ENCODE data around the gene CD79A. TPM values are rescaled to one million over a fixed set of nuclear protein-coding genes. Genes with fewer than 3 reads are reported as not detected.

The CD79A gene
- total and polyA plus RNA-seq, 5 donors, result 0.09 to 0.58 (median 0.37) TPM; not detected in 2

DNA sequence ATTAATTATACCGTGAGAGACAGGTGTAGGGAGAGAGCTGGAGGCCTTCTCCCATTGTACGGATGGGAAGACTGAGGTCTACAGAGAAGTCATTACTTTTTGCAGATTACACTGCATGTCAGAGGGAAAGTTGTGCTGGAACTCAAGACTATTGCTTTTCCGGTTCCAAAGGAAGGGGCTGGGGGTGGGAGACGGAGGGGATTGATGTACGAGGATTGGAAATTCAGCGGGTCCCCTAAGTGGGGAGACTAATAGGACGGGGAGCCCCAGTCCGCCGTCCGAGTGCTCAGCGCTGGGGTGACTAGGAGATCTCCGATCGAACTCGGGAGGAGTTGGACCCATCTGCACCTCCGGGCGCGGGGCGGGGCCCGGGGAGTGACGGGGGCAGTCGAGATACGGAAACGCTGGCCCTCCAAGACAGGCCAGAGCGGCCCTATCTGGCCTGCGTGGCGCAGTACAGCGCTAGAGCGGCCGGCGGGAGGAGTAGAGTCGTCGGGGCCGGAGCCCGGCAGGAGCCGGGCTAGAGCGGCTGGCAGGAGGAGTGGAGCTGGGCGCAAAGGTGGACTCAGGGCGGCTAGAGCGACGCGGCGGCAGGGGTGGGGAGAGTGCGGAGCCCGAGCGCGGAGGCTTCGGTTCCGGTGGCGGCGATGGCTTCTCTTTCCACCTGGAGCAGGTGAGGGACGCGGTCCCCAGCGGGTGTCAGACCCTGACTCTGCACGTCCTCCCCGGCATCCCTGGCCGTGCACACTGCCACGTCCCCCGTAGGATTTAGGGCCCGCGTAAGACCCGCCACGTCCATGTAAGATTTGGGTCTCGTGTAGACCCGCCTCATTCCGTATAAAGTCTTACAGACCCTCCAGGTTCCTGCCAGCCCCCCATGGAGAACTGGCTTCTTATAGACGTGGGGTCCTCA lies 7.0 kb downstream of the CD79A start:
- Histone ChIP-seq H3K4me1 (ENCODE audit: control insufficient read depth, insufficient read depth, low read length) (no peaks in the 10 kb centered on the region), H3K9me3 (ENCODE audit: control insufficient read depth, low read length) (no peaks in the 10 kb centered on the region), H3K4me3 (ENCODE audit: low read length) (peak overlapping the region; percentile 85), H3K27ac (ENCODE audit: low read length) (peak overlapping the region; percentile 46), H3K27me3 (ENCODE audit: control insufficient read depth, insufficient read depth) (no peaks in the 10 kb centered on the region)
- peak; percentile 96 to 98 (median 98) for DNase-seq
- intact Hi-C loops (cut with DNase I), result loop anchor here in 1 of 4 donors (10.0 kb wide), 1 partner anchor 51 kb away; no protein-coding TSS in a partner anchor
- WGBS, result under 1% methylated on average over 66 of the region's 66 CpGs
- peak; percentile 96 to 97 for ATAC-seq

- no peak overlapping the region for H3K4me3 ChIP-seq (ENCODE audit: low read length)
- WGBS, result 60% methylated on average over 13 of the region's 13 CpGs
- no peaks in the 10 kb centered on the region for H3K4me1 ChIP-seq (ENCODE audit: control insufficient read depth, insufficient read depth, low read length)
- no peak overlapping the region for H3K27ac ChIP-seq (ENCODE audit: low read length)
- intact Hi-C loops (cut with DNase I), result loop anchor here in 1 of 4 donors (10.0 kb wide), 1 partner anchor 48 kb away; no protein-coding TSS in a partner anchor
- H3K27me3 ChIP-seq (ENCODE audit: control insufficient read depth, insufficient read depth), result no peaks in the 10 kb centered on the region
- H3K9me3 ChIP-seq (ENCODE audit: control insufficient read depth, low read length), result no peaks in the 10 kb centered on the region
- DNase-seq (no peak), ATAC-seq (no peak)
Measured at GRCh38 chr19:41886761-41887710, 10.0 kb downstream of the CD79A start.

- H3K4me3 ChIP-seq (ENCODE audit: low read length), result no peak overlapping the region
- DNase-seq (no peak), ATAC-seq (no peak)
- 54% methylated on average over 17 of the region's 17 CpGs for WGBS
- H3K4me1 ChIP-seq (ENCODE audit: control insufficient read depth, insufficient read depth, low read length), result no peaks in the 10 kb centered on the region
- no peak overlapping the region for H3K27ac ChIP-seq (ENCODE audit: low read length)
- intact Hi-C loops (cut with DNase I), result loop anchor here in 1 of 4 donors (10.0 kb wide), 1 partner anchor 47 kb away; no protein-coding TSS in a partner anchor
- H3K9me3 ChIP-seq (ENCODE audit: control insufficient read depth, low read length), result no peaks in the 10 kb centered on the region
- H3K27me3 ChIP-seq (ENCODE audit: control insufficient read depth, insufficient read depth), result no peaks in the 10 kb centered on the region
Measured at GRCh38 chr19:41887711-41888382, 10.8 kb downstream of the CD79A start.

- no peak overlapping the region for H3K4me3 ChIP-seq (ENCODE audit: low read length)
- DNase-seq, result no peak
- H3K27ac ChIP-seq (ENCODE audit: low read length), result no peak overlapping the region
- no peaks in the 10 kb centered on the region for H3K9me3 ChIP-seq (ENCODE audit: control insufficient read depth, low read length)
- ATAC-seq, result no peak
- no peaks in the 10 kb centered on the region for H3K27me3 ChIP-seq (ENCODE audit: control insufficient read depth, insufficient read depth)
- 88% methylated on average over 12 of the region's 12 CpGs for WGBS
- intact Hi-C loops (cut with DNase I), result loop anchor here in 1 of 4 donors (10.0 kb wide), 1 partner anchor 46 kb away; no protein-coding TSS in a partner anchor
- H3K4me1 ChIP-seq (ENCODE audit: control insufficient read depth, insufficient read depth, low read length), result no peaks in the 10 kb centered on the region
Measured at GRCh38 chr19:41888926-41889325, 11.8 kb downstream of the CD79A start.

DNA sequence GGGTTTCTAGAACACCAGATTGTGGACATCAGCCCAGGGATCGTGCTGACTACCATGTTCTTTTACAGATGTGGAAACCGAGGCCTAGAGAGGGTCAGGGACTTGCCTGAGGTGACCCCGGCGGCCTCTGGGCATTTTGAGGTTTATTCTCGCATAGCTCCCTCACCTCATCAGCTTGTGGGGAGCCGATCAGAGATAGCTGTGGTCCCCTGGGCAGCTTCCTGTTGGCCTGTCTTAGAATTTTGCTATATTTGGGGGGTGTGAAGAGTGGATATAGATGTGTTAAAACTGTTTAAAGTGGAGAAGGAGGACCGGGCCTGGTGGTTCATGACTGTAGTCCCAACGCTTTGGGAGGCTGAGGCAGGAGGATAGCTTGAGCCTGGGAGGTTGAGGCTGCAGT lies 12.8 kb downstream of the CD79A start:
- no peak overlapping the region for H3K27ac ChIP-seq (ENCODE audit: low read length)
- H3K27me3 ChIP-seq (ENCODE audit: control insufficient read depth, insufficient read depth), result no peaks in the 10 kb centered on the region
- H3K4me1 ChIP-seq (ENCODE audit: control insufficient read depth, insufficient read depth, low read length), result no peaks in the 10 kb centered on the region
- ATAC-seq, result no peak
- no peaks in the 10 kb centered on the region for H3K9me3 ChIP-seq (ENCODE audit: control insufficient read depth, low read length)
- no peak overlapping the region for H3K4me3 ChIP-seq (ENCODE audit: low read length)
- intact Hi-C loops (cut with DNase I), result loop anchor here in 1 of 4 donors (10.0 kb wide), 1 partner anchor 45 kb away; no protein-coding TSS in a partner anchor
- DNase-seq, result peak in 1 of 3 donors; percentile 32
- WGBS, result 90% methylated on average over 8 of the region's 8 CpGs

DNA sequence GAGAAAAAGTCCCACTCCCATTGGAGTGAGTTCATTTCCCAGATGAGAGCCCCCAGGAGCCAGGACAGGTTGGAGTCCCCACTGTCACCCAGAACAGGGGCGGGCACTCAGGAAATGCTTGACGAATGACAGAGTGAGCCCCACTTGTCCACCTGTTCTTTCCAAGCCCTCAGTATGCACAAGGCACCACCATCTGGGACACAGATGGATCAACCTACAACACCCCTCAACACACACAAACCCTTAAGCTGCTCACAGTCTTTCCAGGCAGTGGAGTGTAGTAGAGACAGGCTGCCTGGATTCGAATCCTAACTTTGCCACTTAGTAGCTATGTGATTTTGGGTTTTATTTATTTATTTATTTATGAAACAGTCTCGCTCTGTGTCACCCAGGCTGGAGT lies 13.9 kb downstream of the CD79A start:
- no peak overlapping the region for H3K4me3 ChIP-seq (ENCODE audit: low read length)
- DNase-seq, result no peak
- intact Hi-C loops (cut with DNase I), result no loop called here
- H3K4me1 ChIP-seq (ENCODE audit: control insufficient read depth, insufficient read depth, low read length), result no peaks in the 10 kb centered on the region
- H3K27me3 ChIP-seq (ENCODE audit: control insufficient read depth, insufficient read depth), result no peaks in the 10 kb centered on the region
- ATAC-seq, result no peak
- 93% methylated on average over 4 of the region's 4 CpGs for WGBS
- no peaks in the 10 kb centered on the region for H3K9me3 ChIP-seq (ENCODE audit: control insufficient read depth, low read length)
- H3K27ac ChIP-seq (ENCODE audit: low read length), result no peak overlapping the region

DNA sequence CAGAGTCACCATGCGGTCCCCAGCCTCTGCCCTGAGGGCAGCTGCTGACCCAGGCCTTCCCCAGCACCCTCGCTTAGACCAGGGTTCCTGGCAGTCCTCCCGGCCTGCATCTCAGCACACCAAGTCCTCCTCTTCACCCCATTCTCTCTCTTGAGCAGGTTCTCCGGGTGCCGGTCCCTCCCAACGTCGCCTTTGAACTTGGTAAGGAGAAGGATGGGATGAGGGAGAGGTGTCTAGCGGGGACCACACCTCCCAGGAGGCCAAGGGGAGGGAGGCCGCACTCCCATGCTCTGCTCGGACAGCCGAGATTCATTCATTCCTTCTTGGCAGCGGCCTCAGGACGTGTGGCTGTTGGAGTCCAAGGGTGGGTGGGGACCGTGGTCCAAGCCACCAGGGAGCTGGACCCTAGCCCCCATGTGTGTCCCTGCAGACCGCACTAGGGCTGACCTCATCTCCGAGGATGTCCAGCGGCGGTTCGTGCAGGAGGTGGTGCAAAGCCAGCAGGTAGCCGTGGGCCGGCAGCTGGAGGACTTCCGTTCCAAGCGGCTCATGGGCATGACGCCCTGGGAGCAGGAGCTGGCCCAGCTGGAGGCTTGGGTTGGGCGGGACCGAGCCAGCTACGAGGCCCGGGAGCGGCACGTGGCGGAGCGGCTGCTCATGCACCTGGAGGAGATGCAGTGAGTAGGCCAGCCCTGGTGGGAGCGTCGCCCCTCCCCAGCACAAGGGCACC lies 15.3 kb downstream of the CD79A start:
- ATAC-seq, result no peak

GRCh38 chr19:41893899-41894298 lies 16.8 kb downstream of the CD79A start:
- Histone ChIP-seq H3K4me3 (ENCODE audit: low read length) (no peak overlapping the region), H3K27ac (ENCODE audit: low read length) (no peak overlapping the region), H3K27me3 (ENCODE audit: control insufficient read depth, insufficient read depth) (no peaks in the 10 kb centered on the region), H3K9me3 (ENCODE audit: control insufficient read depth, low read length) (no peaks in the 10 kb centered on the region), H3K4me1 (ENCODE audit: control insufficient read depth, insufficient read depth, low read length) (no peaks in the 10 kb centered on the region)
- DNase-seq, result peak in 1 of 3 donors; percentile 10
- ATAC-seq, result no peak
- intact Hi-C loops (cut with DNase I), result no loop called here
- 74% methylated on average over 6 of the region's 6 CpGs for WGBS

More for the DNA sequence above, 15.3 kb downstream of the CD79A start:
- Histone ChIP-seq H3K9me3 (ENCODE audit: control insufficient read depth, low read length) (no peaks in the 10 kb centered on the region), H3K4me3 (ENCODE audit: low read length) (no peak overlapping the region), H3K27ac (ENCODE audit: low read length) (no peak overlapping the region), H3K27me3 (ENCODE audit: control insufficient read depth, insufficient read depth) (no peaks in the 10 kb centered on the region), H3K4me1 (ENCODE audit: control insufficient read depth, insufficient read depth, low read length) (no peaks in the 10 kb centered on the region)
- intact Hi-C loops (cut with DNase I), result no loop called here
- peak in 1 of 3 donors; percentile 51 for DNase-seq
- 89% methylated on average over 34 of the region's 34 CpGs for whole genome bisulfite sequencing

DNA sequence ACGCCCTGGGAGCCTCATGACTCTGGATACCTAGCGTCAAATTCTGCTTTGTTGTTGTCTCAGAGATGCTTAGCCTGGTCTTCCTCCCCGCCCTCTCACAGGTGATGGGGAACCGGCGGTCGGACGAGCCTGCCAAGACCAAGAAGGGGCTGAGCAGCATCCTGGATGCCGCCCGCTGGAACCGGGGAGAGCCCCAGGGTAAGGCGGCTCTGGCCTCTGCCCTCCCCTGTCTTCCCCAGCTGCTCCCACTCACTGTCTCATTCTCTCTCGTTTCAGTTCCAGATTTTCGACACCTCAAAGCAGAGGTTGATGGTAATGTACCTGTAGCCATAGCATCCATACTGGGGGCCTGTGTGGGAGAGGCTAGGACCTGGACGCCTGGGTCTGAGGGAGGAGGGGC lies 17.3 kb downstream of the CD79A start:
- 79% methylated on average over 14 of the region's 14 CpGs for WGBS
- intact Hi-C loops (cut with DNase I), result no loop called here
- H3K4me3 ChIP-seq (ENCODE audit: low read length), result no peak overlapping the region
- ATAC-seq (no peak), DNase-seq (peak in 1 of 3 donors; percentile 24)
- no peak overlapping the region for H3K27ac ChIP-seq (ENCODE audit: low read length)
- H3K27me3 ChIP-seq (ENCODE audit: control insufficient read depth, insufficient read depth), result no peaks in the 10 kb centered on the region
- no peaks in the 10 kb centered on the region for H3K4me1 ChIP-seq (ENCODE audit: control insufficient read depth, insufficient read depth, low read length)
- H3K9me3 ChIP-seq (ENCODE audit: control insufficient read depth, low read length), result no peaks in the 10 kb centered on the region

Data from right cardiac atrium (tissue), 5 donors.